ENCODE data around the gene TRIM40. TPM values are rescaled to one million over a fixed set of nuclear protein-coding genes. Genes with fewer than 3 reads are reported as not detected.
"Not testable (repeated sequence)": the region's sequence is repeated elsewhere in the genome, so short reads cannot be mapped to it uniquely, and the experiment has no call there.

The TRIM40 gene
- total and polyA plus RNA-seq, 2 of the 13 experiments (the other 11 are each of a cell fraction or from before 2014, with no cell fraction given), result 0.58 TPM; not detected in 1

- H4K20me1 ChIP-seq (ENCODE audit: insufficient read depth, low read length); DNase-seq (ENCODE audit: low spot score); H3K36me3 ChIP-seq (replicated peaks in 1 of 2; ENCODE audit: control insufficient read depth in 1 of 2, insufficient read depth in 2 of 2, low read length in 2 of 2); H3K9me3 ChIP-seq (ENCODE audit: low read length); CTCF ChIA-PET (ENCODE audit: low intra/inter-chr PET ratio, low total read pairs); FAIRE-seq; H3K4me3 ChIP-seq (replicated peaks in 1 of 3; ENCODE audit: insufficient read depth in 1 of 3, low read depth in 2 of 3, low read length in 3 of 3); H3K27me3 ChIP-seq (ENCODE audit: control insufficient read depth in 1 of 2, insufficient read depth in 2 of 2, low read length in 2 of 2); BruUV-seq (replicated peaks); H3K9ac ChIP-seq (ENCODE audit: insufficient read depth, low read depth, low read length); ATAC-seq; POLR2A ChIA-PET; H2AFZ ChIP-seq (ENCODE audit: low read length); H3K27ac ChIP-seq (ENCODE audit: extremely low read length, insufficient read depth, low read length); intact Hi-C loops (cut with micrococcal nuclease; ENCODE audit: unreplicated experiment); in situ Hi-C loops (cut with HindIII; ENCODE audit: extremely low pct_ligation_motif_present, low pct_unique_long_range_greater_than_20kb); H3K4me2 ChIP-seq (ENCODE audit: low read depth, low read length); H3K79me2 ChIP-seq (ENCODE audit: insufficient read depth, low read length): not testable (repeated sequence)
- TF ChIP-seq U2AF2 (IDR thresholded peaks at IDR 0.05; ENCODE audit: low read depth, low read length) (peak; percentile 78; the same call in 1 of the 2 replicates), SRSF9 (IDR thresholded peaks at IDR 0.05; ENCODE audit: borderline replicate concordance, insufficient read depth, low read depth, low read length, poor library complexity, severe bottlenecking) (peak; percentile 91), ZNF512 (CRISPR knock-in tag; IDR thresholded peaks at IDR 0.05) (0 out of 2 replicates have a peak, but pooled peaks have one; percentile 24)
- WGBS (ENCODE audit: low lambda C conversion rate), result 71% methylated on average over 5 of the region's 5 CpGs
- peaks cover 25% of the 10 kb centered on the region for H3K4me1 ChIP-seq (ENCODE audit: insufficient read depth, low read length)
These were observed 17.2 kb upstream of the TRIM40 start for GRCh38 chr6:30118691-30119090.

DNA sequence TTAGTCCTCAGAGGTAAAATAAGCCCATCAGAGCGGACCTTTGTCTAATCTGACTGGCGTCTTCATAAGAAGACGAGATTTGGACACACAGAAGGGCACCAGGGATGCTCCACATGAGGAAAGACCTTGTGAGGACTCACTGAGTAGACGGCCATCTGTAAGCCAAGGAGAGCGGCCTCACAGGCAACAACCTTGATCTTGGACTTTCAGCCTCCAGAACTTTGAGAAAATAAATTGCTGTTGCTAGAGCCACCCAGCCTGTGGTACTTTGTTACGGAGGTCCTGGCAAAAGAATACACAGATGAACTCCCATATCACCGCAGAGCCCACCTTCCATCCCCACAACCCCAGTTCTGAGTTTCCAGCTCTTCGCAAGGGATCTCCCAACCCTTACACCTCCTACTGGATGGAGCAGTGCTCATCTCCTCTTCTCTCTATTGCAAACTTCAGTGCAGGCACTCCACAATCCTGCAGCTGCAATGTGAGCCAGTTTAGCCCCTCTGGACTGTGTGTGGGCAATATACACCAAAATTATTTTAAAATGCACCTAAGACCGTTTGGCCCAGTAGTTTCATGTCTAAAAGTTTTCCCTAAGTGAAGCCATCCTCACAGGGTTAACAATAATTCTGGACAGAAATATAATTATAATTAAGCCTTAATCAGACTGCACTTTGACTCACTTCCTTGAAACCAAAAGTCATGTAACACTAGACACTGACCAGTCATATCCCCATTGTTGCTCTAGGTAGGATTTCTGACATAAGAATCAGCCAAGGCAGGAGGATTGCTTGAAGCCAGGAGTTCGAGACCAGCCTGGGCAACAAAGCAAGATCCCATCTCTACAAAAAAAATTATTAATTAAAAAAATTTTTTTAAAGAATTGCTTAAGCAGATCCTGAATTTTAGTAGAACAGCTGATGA lies 14.2 kb upstream of the TRIM40 start:
- H2AFZ ChIP-seq (ENCODE audit: low read length), result no peak overlapping the region
- H3K36me3 ChIP-seq (replicated peaks in 1 of 2; ENCODE audit: control insufficient read depth in 1 of 2, insufficient read depth in 2 of 2, low read length in 2 of 2), result no peaks in the 10 kb centered on the region
- ATAC-seq (peak; percentile 60), FAIRE-seq (no peak), DNase-seq (ENCODE audit: low spot score) (no peak)
- CTCF ChIA-PET (ENCODE audit: low intra/inter-chr PET ratio, low total read pairs), result no interaction called here
- no peak overlapping the region for H3K27ac ChIP-seq (ENCODE audit: extremely low read length, insufficient read depth, low read length)
- no peaks in the 10 kb centered on the region for H4K20me1 ChIP-seq (ENCODE audit: insufficient read depth, low read length)
- intact Hi-C loops (cut with micrococcal nuclease; ENCODE audit: unreplicated experiment), result no loop called here
- H3K4me3 ChIP-seq (replicated peaks in 1 of 3; ENCODE audit: insufficient read depth in 1 of 3, low read depth in 2 of 3, low read length in 3 of 3), result no peak overlapping the region
- in situ Hi-C loops (cut with HindIII; ENCODE audit: extremely low pct_ligation_motif_present, low pct_unique_long_range_greater_than_20kb), result no loop called here
- WGBS (ENCODE audit: low lambda C conversion rate), result 47% methylated on average over 10 of the region's 10 CpGs
- no peaks in the 10 kb centered on the region for H3K27me3 ChIP-seq (ENCODE audit: control insufficient read depth in 1 of 2, insufficient read depth in 2 of 2, low read length in 2 of 2)
- POLR2A ChIA-PET, result no interaction called here
- no peak overlapping the region for H3K4me2 ChIP-seq (ENCODE audit: low read depth, low read length)
- H3K4me1 ChIP-seq (ENCODE audit: insufficient read depth, low read length), result peaks cover 34% of the 10 kb centered on the region
- no peak overlapping the region for H3K9ac ChIP-seq (ENCODE audit: insufficient read depth, low read depth, low read length)
- no peak for TF ChIP-seq DNMT1 (CRISPR knock-in tag; IDR thresholded peaks at IDR 0.05)
- TF ChIP-seq ZNF317 (CRISPR knock-in tag; IDR thresholded peaks at IDR 0.05), result no peak
- no peak for TF ChIP-seq SRSF1 (optimal IDR thresholded peaks at IDR 0.05; ENCODE audit: low read depth, low read length)
- TF ChIP-seq DBP (CRISPR knock-in tag; IDR thresholded peaks at IDR 0.05; ENCODE audit: not compliant biosample characterization), result no peak
- TF ChIP-seq KDM3A (CRISPR knock-in tag; IDR thresholded peaks at IDR 0.05; ENCODE audit: low read depth), result no peak
- no peak for TF ChIP-seq AGO2 (optimal IDR thresholded peaks at IDR 0.05; ENCODE audit: low read depth, low read length)
- no peaks in the 10 kb centered on the region for H3K9me3 ChIP-seq (ENCODE audit: low read length)
- BruUV-seq (replicated peaks), result no TSS peak
- no peaks in the 10 kb centered on the region for H3K79me2 ChIP-seq (ENCODE audit: insufficient read depth, low read length)

All from HepG2 (cell line).